ENCODE results near the gene ICE2.

The ICE2 gene

GRCh38 chr15:60460931-60461330, 18.0 kb downstream of the ICE2 start:
- intact Hi-C loops (cut with DNase I): no loop called here
- DNase-seq: no peak

- no peak for DNase-seq
- intact Hi-C loops (cut with DNase I): no loop called here
Observed at GRCh38 chr15:60458721-60459120, 20.2 kb downstream of the ICE2 start.

- intact Hi-C loops (cut with DNase I): no loop called here
Observed at GRCh38 chr15:60457985-60458384, 21.0 kb downstream of the ICE2 start.

GRCh38 chr15:60454824-60455223, 24.1 kb downstream of the ICE2 start:
- intact Hi-C loops (cut with DNase I): no loop called here
- no peak for DNase-seq

More at GRCh38 chr15:60457985-60458384, 21.0 kb downstream of the ICE2 start:
- DNase-seq: no peak

- intact Hi-C loops (cut with DNase I): loop anchor here (10.0 kb wide), 1 partner anchor 84 kb away; no protein-coding TSS in a partner anchor
- no peak for DNase-seq
Observed at GRCh38 chr15:60448668-60449360, 30.1 kb downstream of the ICE2 start.

GRCh38 chr15:60444289-60444912, 34.5 kb downstream of the ICE2 start:
- DNase-seq: no peak
- intact Hi-C loops (cut with DNase I): loop anchor here (10.0 kb wide), 1 partner anchor 80 kb away; no protein-coding TSS in a partner anchor

GRCh38 chr15:60442763-60443162, 36.2 kb downstream of the ICE2 start:
- intact Hi-C loops (cut with DNase I): loop anchor here (10.0 kb wide), 1 partner anchor 78 kb away; no protein-coding TSS in a partner anchor
- no peak for DNase-seq

GRCh38 chr15:60442031-60442650, 36.8 kb downstream of the ICE2 start:
- DNase-seq: no peak
- intact Hi-C loops (cut with DNase I): loop anchor here (10.0 kb wide), 1 partner anchor 77 kb away; no protein-coding TSS in a partner anchor

GRCh38 chr15:60441331-60441730, 37.6 kb downstream of the ICE2 start:
- intact Hi-C loops (cut with DNase I): loop anchor here (10.0 kb wide), 1 partner anchor 77 kb away; no protein-coding TSS in a partner anchor
- no peak for DNase-seq

- DNase-seq: no peak
- intact Hi-C loops (cut with DNase I): no loop called here
Observed at GRCh38 chr15:60438646-60439045, 40.3 kb downstream of the ICE2 start.

GRCh38 chr15:60428935-60429334, 50.0 kb downstream of the ICE2 start:
- no peak for DNase-seq
- intact Hi-C loops (cut with DNase I): no loop called here

- intact Hi-C loops (cut with DNase I): no loop called here
- DNase-seq: no peak
Observed at GRCh38 chr15:60426870-60427508, 52.0 kb downstream of the ICE2 start.

- DNase-seq: no peak
- intact Hi-C loops (cut with DNase I): no loop called here
Observed at GRCh38 chr15:60425461-60425860, 53.5 kb downstream of the ICE2 start.

GRCh38 chr15:60424006-60424405, 54.9 kb downstream of the ICE2 start:
- intact Hi-C loops (cut with DNase I): no loop called here
- DNase-seq: no peak

GRCh38 chr15:60423537-60423936, 55.4 kb downstream of the ICE2 start:
- intact Hi-C loops (cut with DNase I): no loop called here

GRCh38 chr15:60421544-60421943, 57.4 kb downstream of the ICE2 start:
- no peak for DNase-seq
- intact Hi-C loops (cut with DNase I): no loop called here

More at GRCh38 chr15:60423537-60423936, 55.4 kb downstream of the ICE2 start:
- peak in 30 of 42 donors; percentile 7 to 77 (median 42) for DNase-seq

- no peak for DNase-seq
- intact Hi-C loops (cut with DNase I): no loop called here
Observed at GRCh38 chr15:60420203-60420716, 58.7 kb downstream of the ICE2 start.

GRCh38 chr15:60419753-60420152, 59.2 kb downstream of the ICE2 start:
- DNase-seq: no peak
- intact Hi-C loops (cut with DNase I): no loop called here

GRCh38 chr15:60418096-60418495, 60.8 kb downstream of the ICE2 start:
- intact Hi-C loops (cut with DNase I): no loop called here
- no peak for DNase-seq

Measured in head of caudate nucleus (tissue), 42 donors.